ENCODE data around the gene MSMP.

GRCh38 chr9:35792826-35793225 is 38.8 kb upstream of the MSMP start:
- no peak for TF ChIP-seq CTCF (IDR thresholded peaks at IDR 0.05)
- no peak for TF ChIP-seq POLR2A (IDR thresholded peaks at IDR 0.05)
